Endothelial cell of umbilical vein (primary cell): ENCODE measurements around the gene TBC1D9B. TPM values are rescaled to one million over a fixed set of nuclear protein-coding genes. Genes with fewer than 3 reads are reported as not detected.

Experiments used
- BruUV-seq: library from RNA; stranded (reverse); fragments of 400-500 nt; replicated peaks from 2 replicates; lab custom pipeline; 2021; lab: Mats Ljungman, UMichigan
- CTCF ChIA-PET: fragments of 300-600, 350-600 bp; sonication (Branson Sonifier 250); formaldehyde crosslinking; loops from one replicate; lab custom pipeline; 2021; ENCODE audit warnings: antibody characterized with exemption, inconsistent platforms; lab: Charles Lee
- POLR2A ChIA-PET: fragments of 300-600, 350-600 bp; sonication (Branson Sonifier 250); formaldehyde crosslinking; loops from one replicate; lab custom pipeline; 2021; ENCODE audit warnings: antibody characterized with exemption, inconsistent platforms; lab: Charles Lee
- DNase-seq: peaks from one replicate; pipeline ENCODE4 v3.0.0-alpha.2; 2011; ENCODE audit warnings: low read depth, low spot score
- FAIRE-seq: peaks from 2 replicates; lab custom pipeline; 2011; peaks lifted over from hg19 to GRCh38; lab: Jason Lieb, UNC
- H2AFZ ChIP-seq: 2 replicates; pipeline ENCODE4 v1.6.0; 2012; ENCODE audit warnings: low read depth, low read length, control low read depth, inconsistent platforms
- H3K27ac ChIP-seq: 2 replicates; pipeline ENCODE4 v1.5.1; 2011; ENCODE audit warnings: low read depth, mild to moderate bottlenecking, control low read depth, low read length, moderate library complexity; ENCODE audit not compliant: insufficient read depth
- H3K27me3 ChIP-seq, 2 experiments: 2 replicates each; pipeline versions ENCODE4 v1.6.0 to v1.6.1; 2011; ENCODE audit warnings: low read length in 2 of 2, mixed read lengths in 1 of 2; ENCODE audit not compliant: control insufficient read depth in 2 of 2, insufficient read depth in 2 of 2
- H3K36me3 ChIP-seq, 2 experiments: 2 replicates in 1 of 2; 3 replicates in 1 of 2; pipeline ENCODE4 v1.5.1; 2011; ENCODE audit warnings: low read length in 2 of 2, mild to moderate bottlenecking in 1 of 2, moderate library complexity in 1 of 2; ENCODE audit not compliant: control insufficient read depth in 2 of 2, insufficient read depth in 2 of 2; ENCODE audit errors: extremely low read depth in 1 of 2
- H3K4me1 ChIP-seq: 3 replicates; pipeline ENCODE4 v1.5.1; 2011; ENCODE audit warnings: mild to moderate bottlenecking, low read length; ENCODE audit not compliant: control insufficient read depth, insufficient read depth; ENCODE audit errors: extremely low read depth
- H3K4me2 ChIP-seq: 2 replicates; pipeline ENCODE4 v1.6.1; 2011; ENCODE audit warnings: low read length, control low read depth, mixed read lengths; ENCODE audit not compliant: insufficient read depth
- H3K4me3 ChIP-seq, 3 experiments: fragments of 200-600 bp in 1 of 3; sonication (generic), shearing (Covaris generic) in 1 of 3; replicated peaks in 1 of 3; 2 replicates each; pipeline ENCODE4 v1.5.1; 2011 to 2016; ENCODE audit warnings: control low read depth in 3 of 3, low read length in 3 of 3, mild to moderate bottlenecking in 2 of 3, inconsistent platforms in 1 of 3, low read depth in 1 of 3, moderate library complexity in 1 of 3; ENCODE audit not compliant: insufficient read depth in 1 of 3
- H3K79me2 ChIP-seq: 2 replicates; pipeline ENCODE4 v1.6.0; 2012; ENCODE audit warnings: low read length, inconsistent platforms; ENCODE audit not compliant: control insufficient read depth, insufficient read depth
- H3K9ac ChIP-seq: replicated peaks from 2 replicates; pipeline ENCODE3; 2011; ENCODE audit warnings: low read length, control low read depth; ENCODE audit not compliant: insufficient read depth; ENCODE audit errors: extremely low read depth
- H3K9me1 ChIP-seq: replicated peaks from 3 replicates; pipeline ENCODE4 v1.6.0; 2011; ENCODE audit warnings: mild to moderate bottlenecking, low read length; ENCODE audit not compliant: control insufficient read depth, insufficient read depth; ENCODE audit errors: extremely low read depth
- H3K9me3 ChIP-seq: replicated peaks from 2 replicates; pipeline ENCODE4 v1.5.1; 2012; ENCODE audit warnings: low read length, inconsistent platforms; ENCODE audit not compliant: control insufficient read depth, insufficient read depth
- H4K20me1 ChIP-seq: replicated peaks from 2 replicates; pipeline ENCODE3; 2011; ENCODE audit warnings: mild to moderate bottlenecking, low read length; ENCODE audit not compliant: control insufficient read depth, insufficient read depth; ENCODE audit errors: extremely low read depth
- EZH2 ChIP-seq: IDR thresholded peaks from 2 replicates; pipeline ENCODE4 v1.6.1; 2012; ENCODE audit warnings: borderline replicate concordance, low read depth, mild to moderate bottlenecking, moderate library complexity, low read length, inconsistent platforms; ENCODE audit not compliant: severe bottlenecking
- FOS ChIP-seq: IDR thresholded peaks from 2 replicates; pipeline ENCODE4 v1.6.1; 2011; ENCODE audit warnings: mild to moderate bottlenecking, low read length, moderate library complexity, borderline replicate concordance; ENCODE audit not compliant: insufficient read depth
- GATA2 ChIP-seq: IDR thresholded peaks from 2 replicates; pipeline ENCODE4 v1.7.0; 2011; ENCODE audit warnings: low read depth, mild to moderate bottlenecking, moderate library complexity, mixed read lengths, low read length; ENCODE audit not compliant: insufficient read length, insufficient read depth
- JUN ChIP-seq: IDR thresholded peaks from 2 replicates; pipeline ENCODE4 v1.6.1; 2011; ENCODE audit warnings: borderline replicate concordance, low read depth; ENCODE audit not compliant: insufficient read length, insufficient read depth
- MAX ChIP-seq: IDR thresholded peaks from 2 replicates; pipeline ENCODE4 v1.6.1; 2011; ENCODE audit not compliant: insufficient read depth, insufficient read length
- MYC ChIP-seq: IDR thresholded peaks from one replicate; pipeline ENCODE4 v1.6.1; 2011; ENCODE audit warnings: mild to moderate bottlenecking, low read depth, low read length
- POLR2A ChIP-seq: IDR thresholded peaks from 2 replicates; pipeline ENCODE4 v1.6.1; 2012; ENCODE audit warnings: low read depth, mild to moderate bottlenecking, control low read depth, low read length
- POLR2AphosphoS5 ChIP-seq: IDR thresholded peaks from 2 replicates; pipeline ENCODE4 v1.6.1; 2012; ENCODE audit warnings: low read depth, mild to moderate bottlenecking, control low read depth, low read length, moderate library complexity; ENCODE audit not compliant: insufficient read depth
- dilution Hi-C: fragments of 300-500 bp; cut with MboI; formaldehyde crosslinking; loops from one replicate; pipeline ENCODE4 v1.15.0; 2019; ENCODE audit warnings: low sequenced_read_pairs; ENCODE audit not compliant: extremely low pct_ligation_motif_present
- intact Hi-C: fragments of 100-400 bp; cut with micrococcal nuclease; formaldehyde crosslinking; loops from one replicate; pipeline ENCODE4 v1.10.0; 2022
- polyA plus RNA-seq, 4 experiments: library from polyadenylated mRNA; depleted of rRNA in 3 of 4; stranded (reverse) in 3 of 4; unstranded in 1 of 4; fragments of >200 nt; gene quantifications; 2 replicates each; pipeline versions ENCODE4 v1.2.1 to v1.2.3, GENCODE V29; 2011 to 2012; ENCODE audit warnings: missing spikeins in 1 of 4
- total RNA-seq: library from RNA; stranded (reverse); gene quantifications from 2 replicates; pipeline ENCODE4 v1.2.3, GENCODE V29; 2021
- TF ChIP-seq, protein P1 (sequence below), 2 donors: IDR thresholded peaks; 1 replicate in 1 of 2; 2 replicates in 1 of 2; pipeline ENCODE4 v1.5.1; 2011; ENCODE audit warnings: low read length in 2 of 2, mild to moderate bottlenecking in 2 of 2, moderate library complexity in 2 of 2, control low read depth in 1 of 2, inconsistent platforms in 1 of 2, low read depth in 1 of 2; ENCODE audit not compliant: insufficient read depth in 1 of 2; ENCODE audit errors: extremely low read depth in 1 of 2

The TBC1D9B gene
- total and polyA plus RNA-seq, 2 donors (not counting 3 experiments of a cell fraction or from before 2014, with no cell fraction given) = 82.8 to 150 TPM

DNA sequence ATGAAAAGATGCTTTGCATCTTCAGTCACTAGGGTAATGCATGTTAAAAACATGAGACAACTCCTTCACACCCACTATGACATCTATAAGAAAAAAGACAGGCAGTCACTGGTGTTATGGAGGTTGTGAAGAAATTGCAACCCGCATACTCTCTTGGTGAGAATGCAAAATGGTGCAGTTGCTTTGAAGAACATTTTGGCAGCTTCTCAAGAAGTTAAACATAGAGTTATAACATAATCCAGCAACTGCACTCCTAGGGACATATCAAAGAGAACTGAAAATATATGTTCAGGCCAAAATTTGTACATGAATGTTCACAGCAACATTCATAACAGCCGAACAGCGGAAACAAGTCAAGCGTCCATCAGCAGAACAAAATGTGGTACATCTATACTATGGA is 46.3 kb upstream of the TBC1D9B start:
- H3K27me3 ChIP-seq = no peaks in the 10 kb centered on the region
- CTCF ChIA-PET = no interaction called here
- H3K79me2 ChIP-seq = no peaks in the 10 kb centered on the region
- intact Hi-C loops = no loop called here
- BruUV-seq = no TSS peak
- H3K4me1 ChIP-seq = no peaks in the 10 kb centered on the region
- H3K4me3 ChIP-seq = no peak overlapping the region
- FAIRE-seq (no peak), DNase-seq (no peak)
- H3K9ac ChIP-seq = no peak overlapping the region
- no peak overlapping the region for H2AFZ ChIP-seq
- H4K20me1 ChIP-seq = no peaks in the 10 kb centered on the region
- H3K27ac ChIP-seq = no peak overlapping the region
- no peaks in the 10 kb centered on the region for H3K36me3 ChIP-seq
- no peak overlapping the region for H3K4me2 ChIP-seq
- POLR2A ChIA-PET = no interaction called here
- dilution Hi-C loops = no loop called here
- H3K9me3 ChIP-seq = no peaks in the 10 kb centered on the region
- no peaks in the 10 kb centered on the region for H3K9me1 ChIP-seq
- TF ChIP-seq GATA2 (no peak), EZH2 (no peak), FOS (no peak), JUN (no peak), POLR2AphosphoS5 (no peak), MYC (no peak), MAX (no peak), POLR2A (no peak)
- TF ChIP-seq, protein P1, sequence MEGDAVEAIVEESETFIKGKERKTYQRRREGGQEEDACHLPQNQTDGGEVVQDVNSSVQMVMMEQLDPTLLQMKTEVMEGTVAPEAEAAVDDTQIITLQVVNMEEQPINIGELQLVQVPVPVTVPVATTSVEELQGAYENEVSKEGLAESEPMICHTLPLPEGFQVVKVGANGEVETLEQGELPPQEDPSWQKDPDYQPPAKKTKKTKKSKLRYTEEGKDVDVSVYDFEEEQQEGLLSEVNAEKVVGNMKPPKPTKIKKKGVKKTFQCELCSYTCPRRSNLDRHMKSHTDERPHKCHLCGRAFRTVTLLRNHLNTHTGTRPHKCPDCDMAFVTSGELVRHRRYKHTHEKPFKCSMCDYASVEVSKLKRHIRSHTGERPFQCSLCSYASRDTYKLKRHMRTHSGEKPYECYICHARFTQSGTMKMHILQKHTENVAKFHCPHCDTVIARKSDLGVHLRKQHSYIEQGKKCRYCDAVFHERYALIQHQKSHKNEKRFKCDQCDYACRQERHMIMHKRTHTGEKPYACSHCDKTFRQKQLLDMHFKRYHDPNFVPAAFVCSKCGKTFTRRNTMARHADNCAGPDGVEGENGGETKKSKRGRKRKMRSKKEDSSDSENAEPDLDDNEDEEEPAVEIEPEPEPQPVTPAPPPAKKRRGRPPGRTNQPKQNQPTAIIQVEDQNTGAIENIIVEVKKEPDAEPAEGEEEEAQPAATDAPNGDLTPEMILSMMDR (IDR thresholded peaks at IDR 0.05; ENCODE audit: extremely low read depth in 1 of 2, insufficient read depth in 1 of 2, low read depth in 1 of 2, low read length in 2 of 2) = no peak
